Iris pigment epithelial cell (primary cell): ENCODE data around the gene COL3A1.

Experiments
- DNase-seq: peaks from one replicate; pipeline ENCODE4 v3.0.0-alpha.2; 2011; ENCODE audit warnings: low read depth

The COL3A1 gene

DNA sequence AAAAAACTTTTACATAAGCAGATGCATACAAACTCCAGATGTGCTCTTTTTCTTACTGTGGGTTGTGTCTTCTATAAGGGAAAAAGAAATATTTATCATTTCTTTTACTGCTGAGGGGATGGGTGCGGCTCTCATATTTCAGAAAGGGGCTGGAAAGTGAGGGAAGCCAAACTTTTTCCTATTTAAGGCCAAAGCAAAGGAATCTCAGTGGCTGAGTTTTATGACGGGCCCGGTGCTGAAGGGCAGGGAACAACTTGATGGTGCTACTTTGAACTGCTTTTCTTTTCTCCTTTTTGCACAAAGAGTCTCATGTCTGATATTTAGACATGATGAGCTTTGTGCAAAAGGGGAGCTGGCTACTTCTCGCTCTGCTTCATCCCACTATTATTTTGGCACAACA is at the start of gene COL3A1:
Gene COL3A1, plus strand, starts transcription at position 210 of the 400 bp plus-strand sequence. Its CDS starts 117 bp downstream, at position 327.
- DNase-seq, result peak; percentile 88

- no peak for DNase-seq
Measured at GRCh38 chr2:188928643-188929042, 45.5 kb upstream of the COL3A1 start.

GRCh38 chr2:188931361-188931760 is 42.8 kb upstream of the COL3A1 start:
- DNase-seq, result peak; percentile 55

DNA sequence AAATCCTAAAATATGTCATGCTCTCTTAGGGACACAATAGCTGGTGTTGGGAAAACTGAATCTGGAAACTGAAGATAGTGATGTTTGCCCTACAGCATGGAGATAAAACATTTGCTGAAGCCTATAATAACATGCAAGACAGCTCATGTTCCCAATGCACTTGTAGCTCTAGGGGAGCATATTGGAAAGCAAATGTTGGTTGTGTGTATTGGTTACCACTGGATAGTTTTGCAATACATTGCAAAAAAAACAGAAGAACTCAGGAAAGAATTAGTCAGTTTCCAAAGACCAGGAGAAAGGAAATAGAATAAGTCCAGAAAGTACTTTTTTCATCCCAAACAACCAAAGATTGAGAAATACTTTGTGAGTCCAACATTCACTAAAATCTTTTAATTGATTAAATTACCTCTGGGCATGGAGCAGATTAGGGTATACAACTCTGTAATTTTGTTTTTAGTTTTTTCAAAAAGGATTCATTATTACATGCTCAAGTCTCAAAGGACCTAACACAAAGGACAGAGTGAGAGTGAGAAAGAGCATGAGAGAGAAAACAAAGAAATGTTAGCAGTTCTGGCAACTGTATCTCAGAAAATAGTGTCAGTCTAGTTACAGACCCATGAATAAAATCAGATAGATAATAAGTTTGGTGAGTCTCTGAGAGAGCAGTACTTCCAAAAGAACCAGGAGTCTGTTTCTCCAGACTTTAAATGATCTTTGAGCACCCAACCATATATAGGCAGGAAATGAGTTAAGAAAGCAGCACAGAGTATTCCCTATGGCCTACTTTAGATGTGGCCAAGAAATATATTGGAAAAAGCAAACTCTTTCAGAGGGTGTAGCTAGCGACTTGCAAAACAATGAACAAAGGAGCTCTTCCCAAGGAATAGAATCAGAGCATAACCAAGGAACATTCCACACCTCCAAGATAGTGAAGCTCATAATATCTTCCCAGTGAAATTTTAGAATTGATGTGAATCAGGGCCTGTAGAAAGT is 36.6 kb upstream of the COL3A1 start:
- peak; percentile 84 for DNase-seq

DNA sequence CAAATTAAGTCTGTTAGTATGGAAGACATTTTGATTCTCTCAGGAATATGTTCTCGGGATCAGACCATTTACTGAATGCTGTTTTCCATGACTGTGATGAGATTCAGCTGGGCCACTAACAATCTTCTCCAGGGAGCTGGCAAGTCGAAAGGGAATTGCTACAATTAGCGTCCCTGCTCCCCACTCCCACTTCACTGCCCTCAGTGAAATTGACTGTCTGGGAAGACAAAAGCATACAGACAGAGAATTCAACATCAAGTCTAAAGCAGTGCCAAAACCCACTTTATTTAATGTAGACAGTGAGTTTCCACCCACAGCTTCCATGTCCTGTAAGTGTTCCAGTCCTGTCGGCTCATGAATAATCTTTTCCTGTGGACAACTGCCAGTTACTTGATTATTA is 34.0 kb upstream of the COL3A1 start:
- peak; percentile 55 for DNase-seq

DNA sequence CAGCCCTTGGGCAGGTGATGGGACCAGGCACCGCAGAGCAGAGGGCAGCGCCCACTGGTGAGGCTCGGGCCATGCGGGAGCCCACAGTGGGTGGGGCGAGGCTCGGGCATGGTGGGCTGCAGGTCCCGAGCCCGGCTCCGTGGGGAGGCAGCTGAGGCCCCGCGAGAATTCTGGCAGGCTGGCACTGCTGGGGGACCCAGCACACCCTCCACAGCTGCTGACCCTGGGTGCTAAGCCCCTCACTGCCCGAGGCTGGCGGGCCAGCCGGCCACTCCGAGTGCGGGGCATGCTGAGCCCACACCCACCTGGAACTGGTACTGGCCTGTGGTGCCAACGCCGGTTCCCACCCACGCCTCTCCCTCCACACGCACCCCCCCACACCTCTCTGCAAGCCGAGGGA is 29.7 kb upstream of the COL3A1 start:
- DNase-seq, result no peak

GRCh38 chr2:188949046-188949818 is 24.9 kb upstream of the COL3A1 start:
- no peak for DNase-seq

DNA sequence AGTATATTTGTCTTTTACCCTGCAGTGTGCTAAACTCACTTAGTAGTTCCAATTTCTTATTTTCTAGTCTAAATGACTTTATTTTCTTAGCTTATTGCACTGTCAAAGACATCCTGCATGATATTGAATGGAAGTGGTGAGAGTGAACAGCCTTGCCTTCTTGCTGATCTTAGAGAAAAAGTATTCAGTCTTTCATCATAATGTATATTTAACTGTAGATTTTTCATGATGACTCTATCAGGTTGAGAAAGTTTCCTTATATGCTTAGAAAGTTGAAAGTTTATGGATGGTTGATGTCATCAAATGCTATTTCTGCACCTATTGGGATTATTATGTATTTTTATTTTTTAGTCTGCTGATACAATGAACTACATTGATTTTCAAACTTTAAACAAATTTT is 21.3 kb upstream of the COL3A1 start:
- peak; percentile 47 for DNase-seq

DNA sequence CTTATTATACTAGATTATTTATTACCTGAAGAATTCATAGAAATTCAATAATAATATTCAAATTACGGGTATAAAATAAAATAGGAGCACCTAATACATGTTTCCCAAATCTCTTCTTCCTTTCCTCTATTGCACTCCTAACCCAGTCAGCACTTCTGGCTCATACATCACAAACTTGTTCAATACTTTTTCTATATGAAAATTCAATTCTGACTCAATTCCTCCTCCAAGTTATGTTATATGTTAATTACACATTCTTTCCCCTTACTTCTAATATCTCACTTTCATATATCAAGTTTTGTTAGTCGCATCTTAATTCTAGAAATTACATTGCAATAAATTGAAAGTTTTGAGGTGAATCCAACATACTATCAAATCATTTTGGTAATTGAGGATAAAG is 17.9 kb upstream of the COL3A1 start:
- DNase-seq, result no peak

GRCh38 chr2:188956961-188957360 is 17.2 kb upstream of the COL3A1 start:
- DNase-seq, result no peak

GRCh38 chr2:188957646-188958045 is 16.5 kb upstream of the COL3A1 start:
- no peak for DNase-seq

- no peak for DNase-seq
Measured at GRCh38 chr2:188963741-188964140, 10.4 kb upstream of the COL3A1 start.

- no peak for DNase-seq
Measured at GRCh38 chr2:188964976-188965546, 9.1 kb upstream of the COL3A1 start.

- DNase-seq, result no peak
Measured at GRCh38 chr2:188965563-188965962, 8.6 kb upstream of the COL3A1 start.

DNA sequence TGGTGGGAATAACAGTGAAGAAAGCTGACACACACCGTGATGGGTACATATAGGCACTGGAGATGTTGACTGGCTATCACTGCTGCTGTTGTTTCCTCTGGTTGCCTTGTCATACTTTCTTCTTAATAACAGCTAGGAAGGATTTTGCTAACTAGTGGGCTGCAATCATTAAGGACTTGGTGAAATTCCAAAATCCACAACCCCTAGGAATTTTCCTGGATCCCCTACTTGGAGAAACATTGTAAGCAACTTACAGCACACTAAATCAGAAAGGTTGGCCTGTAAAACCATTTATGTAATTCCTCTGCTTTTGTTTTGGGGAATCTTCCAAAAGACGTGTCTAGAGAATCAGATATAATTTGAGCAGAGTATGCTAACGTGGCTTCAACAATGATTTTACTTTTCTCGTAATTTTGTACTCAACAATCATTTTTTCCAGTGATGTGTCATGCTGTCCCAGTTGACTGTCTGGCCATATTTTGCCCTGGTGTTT is 8.0 kb upstream of the COL3A1 start:
- DNase-seq, result no peak

DNA sequence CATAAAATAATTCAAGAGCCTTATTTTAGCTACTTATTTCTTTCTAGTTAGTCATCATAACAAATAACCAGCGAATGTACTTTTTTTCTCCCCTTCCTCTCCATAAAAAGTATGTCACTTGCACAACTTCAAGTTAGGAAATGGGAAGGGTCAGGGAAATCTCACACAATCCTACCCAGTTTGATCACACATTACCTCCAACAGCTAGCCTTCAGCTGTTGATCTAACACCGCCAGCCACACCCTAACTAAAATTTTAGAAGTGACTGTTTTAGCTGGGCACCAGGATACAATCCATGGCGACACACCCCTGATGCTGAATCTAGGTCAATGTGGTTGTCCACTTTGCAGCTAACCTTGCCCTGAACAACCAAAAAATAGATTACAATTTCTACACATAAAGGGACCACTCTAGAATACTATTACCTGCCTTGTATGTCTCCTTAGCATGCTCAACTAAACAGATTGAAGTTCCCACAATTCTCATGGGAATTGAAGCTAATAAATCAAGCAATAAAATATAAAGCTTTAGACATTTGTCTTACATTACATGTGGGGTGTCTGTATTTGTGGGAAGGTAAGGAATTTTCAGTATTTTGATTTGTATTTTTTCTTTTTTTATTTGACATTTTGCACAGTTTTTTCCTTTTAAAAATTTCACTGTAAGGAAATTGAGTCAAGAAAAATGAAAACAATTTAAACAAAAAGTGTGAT is 7.3 kb upstream of the COL3A1 start:
- DNase-seq, result peak; percentile 54

DNA sequence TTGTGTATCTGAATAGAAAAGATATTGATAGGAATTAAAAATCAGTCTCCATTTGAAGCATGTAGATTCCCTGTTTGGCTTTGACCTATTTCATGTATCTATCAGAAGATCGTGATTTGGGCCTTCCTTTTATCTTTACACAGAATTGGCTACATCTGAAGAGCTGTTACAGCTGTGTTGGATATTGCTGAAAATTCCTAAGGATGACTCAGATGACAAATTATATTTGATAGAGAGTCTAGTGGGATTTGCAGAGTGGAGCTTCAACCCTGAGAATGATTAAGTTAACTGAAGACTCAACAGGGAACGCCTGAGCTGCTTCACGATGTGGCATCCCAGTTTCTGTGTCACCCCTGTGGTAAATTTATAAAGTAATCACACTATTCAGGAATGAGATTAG is 4.9 kb upstream of the COL3A1 start:
- DNase-seq, result peak; percentile 85

GRCh38 chr2:188969651-188970050 is 4.5 kb upstream of the COL3A1 start:
- peak; percentile 45 for DNase-seq

DNA sequence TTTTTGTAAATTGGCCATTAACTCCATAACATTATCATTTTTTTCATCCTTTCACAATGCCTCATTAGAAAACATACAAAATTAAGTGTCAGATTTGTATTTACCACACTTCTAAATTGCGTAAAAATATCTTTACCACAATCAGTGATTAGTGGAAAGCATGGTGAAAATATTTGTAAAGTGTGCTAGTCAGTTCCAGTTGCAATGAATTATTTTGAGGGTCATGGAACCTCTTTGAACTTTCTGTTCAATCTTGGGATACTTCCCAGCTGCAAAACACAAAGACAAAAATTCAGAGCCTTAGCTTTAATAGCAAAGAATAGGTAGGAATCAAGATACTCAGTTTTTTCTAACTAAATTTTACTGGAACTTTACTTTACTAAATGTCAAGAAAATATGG is 4.0 kb upstream of the COL3A1 start:
- no peak for DNase-seq

GRCh38 chr2:188971432-188971861 is 2.7 kb upstream of the COL3A1 start:
- DNase-seq, result no peak

- no peak for DNase-seq
Measured at GRCh38 chr2:188973641-188974040, 532 bp upstream of the COL3A1 start.
